ENCODE results near the gene PKD1L1.
A peak's percentile ranks its signal among the peaks of the same experiment; 100 is the strongest.

PKD1L1 gene

GRCh38 chr7:47866120-47866519, 82.1 kb downstream of the PKD1L1 start:
- DNase-seq: no peak

- DNase-seq: no peak
These were observed 95.7 kb downstream of the PKD1L1 start for GRCh38 chr7:47852330-47853245.

- no peak for DNase-seq
These were observed 101.1 kb downstream of the PKD1L1 start for GRCh38 chr7:47847207-47847606.

- no peak for DNase-seq
These were observed 102.0 kb downstream of the PKD1L1 start for GRCh38 chr7:47846138-47846836.

GRCh38 chr7:47844311-47844710, 104.0 kb downstream of the PKD1L1 start:
- no peak for DNase-seq

GRCh38 chr7:47843291-47843690, 105.0 kb downstream of the PKD1L1 start:
- no peak for DNase-seq

GRCh38 chr7:47839381-47839780, 108.9 kb downstream of the PKD1L1 start:
- DNase-seq: no peak

- no peak for DNase-seq
These were observed 110.4 kb downstream of the PKD1L1 start for GRCh38 chr7:47837826-47838225.

GRCh38 chr7:47836503-47837202, 111.6 kb downstream of the PKD1L1 start:
- no peak for DNase-seq

- DNase-seq: no peak
These were observed 112.2 kb downstream of the PKD1L1 start for GRCh38 chr7:47836080-47836479.

GRCh38 chr7:47833211-47833610, 115.1 kb downstream of the PKD1L1 start:
- no peak for DNase-seq

- DNase-seq: no peak
These were observed 116.1 kb downstream of the PKD1L1 start for GRCh38 chr7:47832105-47832715.

- no peak for DNase-seq
These were observed 118.3 kb downstream of the PKD1L1 start for GRCh38 chr7:47830015-47830414.

GRCh38 chr7:47827871-47828270, 120.4 kb downstream of the PKD1L1 start:
- DNase-seq: no peak

- DNase-seq: no peak
These were observed 120.9 kb downstream of the PKD1L1 start for GRCh38 chr7:47827351-47827756.

- DNase-seq: no peak
These were observed 121.5 kb downstream of the PKD1L1 start for GRCh38 chr7:47826754-47827153.

GRCh38 chr7:47819607-47819920, 128.7 kb downstream of the PKD1L1 start:
- no peak for DNase-seq

GRCh38 chr7:47818796-47819606, 129.3 kb downstream of the PKD1L1 start:
- peak; percentile 61 for DNase-seq

- DNase-seq: no peak
These were observed 130.3 kb downstream of the PKD1L1 start for GRCh38 chr7:47817917-47818316.

GRCh38 chr7:47816647-47817046, 131.6 kb downstream of the PKD1L1 start:
- DNase-seq: no peak

- no peak for DNase-seq
These were observed 132.4 kb downstream of the PKD1L1 start for GRCh38 chr7:47815867-47816266.

GRCh38 chr7:47814905-47815613, 133.2 kb downstream of the PKD1L1 start:
- no peak for DNase-seq
